Measurements from ENCODE around the gene ZNF174.

ZNF174 gene

DNA sequence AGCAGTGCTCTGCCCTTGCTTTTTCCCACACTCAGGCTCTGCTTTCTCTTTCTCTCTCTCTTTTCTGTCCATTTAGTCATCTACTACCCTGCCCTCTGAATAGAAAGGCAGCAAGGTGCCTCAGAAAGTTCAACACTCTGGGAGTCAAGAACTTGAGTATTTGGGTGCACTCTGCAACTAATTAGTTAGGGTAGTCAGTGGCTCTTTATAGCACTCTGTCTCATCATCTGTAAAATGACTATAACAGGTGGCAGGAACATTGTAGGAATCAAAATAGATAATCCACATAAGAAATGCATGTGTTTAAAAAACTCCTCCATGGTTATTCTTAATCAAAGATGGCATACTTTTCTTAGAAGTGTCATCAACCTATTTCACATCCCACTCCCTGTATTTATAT lies 38.1 kb upstream of the ZNF174 start:
- peaks cover 0 to 9% of the 10 kb centered on the region in 2 experiments for H3K27me3 ChIP-seq (ENCODE audit: control insufficient read depth in 1 of 2, insufficient read depth in 1 of 2, low read length in 2 of 2)
- no peak overlapping the region for H3K4me2 ChIP-seq (ENCODE audit: low read length, poor library complexity, severe bottlenecking)
- no peak overlapping the region for H2BK5ac ChIP-seq (ENCODE audit: low read depth, low read length, poor library complexity, severe bottlenecking)
- H3K36me3 ChIP-seq (ENCODE audit: control insufficient read depth in 1 of 2, insufficient read depth in 2 of 2, low read depth in 1 of 2, low read length in 2 of 2): no peaks in the 10 kb centered on the region
- no peak for DNase-seq
- peaks cover 20% of the 10 kb centered on the region for H3K9me3 ChIP-seq (ENCODE audit: control insufficient read depth, low read length)
- no peak overlapping the region for H3K23ac ChIP-seq (ENCODE audit: low read length in 2 of 2)
- H2AFZ ChIP-seq (ENCODE audit: low read depth, low read length): no peak overlapping the region
- H3K4me3 ChIP-seq (ENCODE audit: insufficient read depth in 1 of 2, low read depth in 1 of 2, low read length in 2 of 2): no peak overlapping the region
- no peaks in the 10 kb centered on the region for H3K79me1 ChIP-seq (replicated peaks; ENCODE audit: low read length, poor library complexity, severe bottlenecking)
- H3K9ac ChIP-seq (ENCODE audit: low read length): no peak overlapping the region
- no peak overlapping the region for H3K4ac ChIP-seq (ENCODE audit: low read depth in 1 of 2, low read length in 2 of 2)
- no peak overlapping the region for H3K14ac ChIP-seq (ENCODE audit: low read length in 2 of 2)
- no peak overlapping the region for H2BK15ac ChIP-seq (ENCODE audit: low read depth, poor library complexity, severe bottlenecking)
- no peak overlapping the region for H4K91ac ChIP-seq (ENCODE audit: low read length)
- H3K27ac ChIP-seq (ENCODE audit: low read length, poor library complexity, severe bottlenecking): no peak overlapping the region
- no peak overlapping the region for H4K8ac ChIP-seq (ENCODE audit: low read length)
- H3K18ac ChIP-seq (ENCODE audit: low read depth in 1 of 2, low read length in 2 of 2): no peak overlapping the region
- H2AK5ac ChIP-seq (ENCODE audit: low read length, severe bottlenecking): no peak overlapping the region
- no peak overlapping the region for H2BK120ac ChIP-seq (ENCODE audit: low read depth, low read length)
- H2BK12ac ChIP-seq (ENCODE audit: low read length in 2 of 2): no peak overlapping the region
- H3K4me1 ChIP-seq (ENCODE audit: control insufficient read depth, insufficient read depth, low read depth, low read length): no peaks in the 10 kb centered on the region

GRCh38 chr16:3363793-3364192 lies 37.2 kb upstream of the ZNF174 start:
- H3K9me3 ChIP-seq (ENCODE audit: control insufficient read depth, low read length): peaks cover 20% of the 10 kb centered on the region
- H2BK5ac ChIP-seq (ENCODE audit: low read depth, low read length, poor library complexity, severe bottlenecking): no peak overlapping the region
- no peak overlapping the region for H3K4me2 ChIP-seq (ENCODE audit: low read length, poor library complexity, severe bottlenecking)
- no peak overlapping the region for H4K8ac ChIP-seq (ENCODE audit: low read length)
- H2AFZ ChIP-seq (ENCODE audit: low read depth, low read length): no peak overlapping the region
- peak overlapping the region in 1 of 2 experiments; percentile 84 for H3K4me3 ChIP-seq (ENCODE audit: insufficient read depth in 1 of 2, low read depth in 1 of 2, low read length in 2 of 2)
- H3K4me1 ChIP-seq (ENCODE audit: control insufficient read depth, insufficient read depth, low read depth, low read length): no peaks in the 10 kb centered on the region
- H3K23ac ChIP-seq (ENCODE audit: low read length in 2 of 2): no peak overlapping the region
- no peak overlapping the region for H3K18ac ChIP-seq (ENCODE audit: low read depth in 1 of 2, low read length in 2 of 2)
- 93% methylated on average over 7 of the region's 7 CpGs for WGBS
- no peak overlapping the region for H3K27ac ChIP-seq (ENCODE audit: low read length, poor library complexity, severe bottlenecking)
- no peaks in the 10 kb centered on the region for H3K79me1 ChIP-seq (replicated peaks; ENCODE audit: low read length, poor library complexity, severe bottlenecking)
- H2BK120ac ChIP-seq (ENCODE audit: low read depth, low read length): no peak overlapping the region
- H3K36me3 ChIP-seq (ENCODE audit: control insufficient read depth in 1 of 2, insufficient read depth in 2 of 2, low read depth in 1 of 2, low read length in 2 of 2): no peaks in the 10 kb centered on the region
- no peak for DNase-seq
- H3K9ac ChIP-seq (ENCODE audit: low read length): no peak overlapping the region
- no peak overlapping the region for H2BK12ac ChIP-seq (ENCODE audit: low read length in 2 of 2)
- H3K27me3 ChIP-seq (ENCODE audit: control insufficient read depth in 1 of 2, insufficient read depth in 1 of 2, low read length in 2 of 2): peaks cover 0 to 9% of the 10 kb centered on the region in 2 experiments
- H3K4ac ChIP-seq (ENCODE audit: low read depth in 1 of 2, low read length in 2 of 2): no peak overlapping the region
- no peak overlapping the region for H4K91ac ChIP-seq (ENCODE audit: low read length)
- no peak overlapping the region for H3K14ac ChIP-seq (ENCODE audit: low read length in 2 of 2)
- H2AK5ac ChIP-seq (ENCODE audit: low read length, severe bottlenecking): no peak overlapping the region
- no peak overlapping the region for H2BK15ac ChIP-seq (ENCODE audit: low read depth, poor library complexity, severe bottlenecking)

- Histone ChIP-seq H3K27ac (ENCODE audit: low read length, poor library complexity, severe bottlenecking) (no peak overlapping the region), H3K4ac (ENCODE audit: low read depth in 1 of 2, low read length in 2 of 2) (no peak overlapping the region), H2BK15ac (ENCODE audit: low read depth, poor library complexity, severe bottlenecking) (no peak overlapping the region), H3K18ac (ENCODE audit: low read depth in 1 of 2, low read length in 2 of 2) (no peak overlapping the region), H3K27me3 (ENCODE audit: control insufficient read depth in 1 of 2, insufficient read depth in 1 of 2, low read length in 2 of 2) (peaks cover 0 to 9% of the 10 kb centered on the region in 2 experiments), H2BK5ac (ENCODE audit: low read depth, low read length, poor library complexity, severe bottlenecking) (no peak overlapping the region), H2AK5ac (ENCODE audit: low read length, severe bottlenecking) (no peak overlapping the region), H4K91ac (ENCODE audit: low read length) (no peak overlapping the region), H3K4me2 (ENCODE audit: low read length, poor library complexity, severe bottlenecking) (no peak overlapping the region), H3K9ac (ENCODE audit: low read length) (peak overlapping the region; percentile 93), H3K14ac (ENCODE audit: low read length in 2 of 2) (no peak overlapping the region), H3K36me3 (ENCODE audit: control insufficient read depth in 1 of 2, insufficient read depth in 2 of 2, low read depth in 1 of 2, low read length in 2 of 2) (no peaks in the 10 kb centered on the region), H3K23ac (ENCODE audit: low read length in 2 of 2) (no peak overlapping the region), H3K4me1 (ENCODE audit: control insufficient read depth, insufficient read depth, low read depth, low read length) (no peaks in the 10 kb centered on the region), H3K79me1 (replicated peaks; ENCODE audit: low read length, poor library complexity, severe bottlenecking) (no peaks in the 10 kb centered on the region), H4K8ac (ENCODE audit: low read length) (no peak overlapping the region), H2AFZ (ENCODE audit: low read depth, low read length) (no peak overlapping the region), H2BK12ac (ENCODE audit: low read length in 2 of 2) (no peak overlapping the region), H3K4me3 (ENCODE audit: insufficient read depth in 1 of 2, low read depth in 1 of 2, low read length in 2 of 2) (peak overlapping the region in 1 of 2 experiments; percentile 84), H2BK120ac (ENCODE audit: low read depth, low read length) (no peak overlapping the region), H3K9me3 (ENCODE audit: control insufficient read depth, low read length) (peaks cover 20% of the 10 kb centered on the region)
- WGBS: 91% methylated on average over 42 of the region's 42 CpGs
- DNase-seq: no peak
These were observed 36.1 kb upstream of the ZNF174 start for GRCh38 chr16:3364774-3365427.

- H2AK5ac ChIP-seq (ENCODE audit: low read length, severe bottlenecking): no peak overlapping the region
- H3K4me3 ChIP-seq (ENCODE audit: insufficient read depth in 1 of 2, low read depth in 1 of 2, low read length in 2 of 2): no peak overlapping the region
- no peak overlapping the region for H2AFZ ChIP-seq (ENCODE audit: low read depth, low read length)
- H2BK15ac ChIP-seq (ENCODE audit: low read depth, poor library complexity, severe bottlenecking): no peak overlapping the region
- H3K23ac ChIP-seq (ENCODE audit: low read length in 2 of 2): no peak overlapping the region
- no peak overlapping the region for H3K14ac ChIP-seq (ENCODE audit: low read length in 2 of 2)
- H2BK120ac ChIP-seq (ENCODE audit: low read depth, low read length): no peak overlapping the region
- no peak overlapping the region for H2BK12ac ChIP-seq (ENCODE audit: low read length in 2 of 2)
- 91% methylated on average over 11 of the region's 11 CpGs for WGBS
- H3K36me3 ChIP-seq (ENCODE audit: control insufficient read depth in 1 of 2, insufficient read depth in 2 of 2, low read depth in 1 of 2, low read length in 2 of 2): no peaks in the 10 kb centered on the region
- no peak overlapping the region for H4K91ac ChIP-seq (ENCODE audit: low read length)
- no peaks in the 10 kb centered on the region for H3K27me3 ChIP-seq (ENCODE audit: control insufficient read depth in 1 of 2, insufficient read depth in 1 of 2, low read length in 2 of 2)
- no peak overlapping the region for H3K4ac ChIP-seq (ENCODE audit: low read depth in 1 of 2, low read length in 2 of 2)
- peaks cover 18% of the 10 kb centered on the region for H3K9me3 ChIP-seq (ENCODE audit: control insufficient read depth, low read length)
- no peak overlapping the region for H3K18ac ChIP-seq (ENCODE audit: low read depth in 1 of 2, low read length in 2 of 2)
- H3K4me2 ChIP-seq (ENCODE audit: low read length, poor library complexity, severe bottlenecking): no peak overlapping the region
- no peak for DNase-seq
- no peak overlapping the region for H4K8ac ChIP-seq (ENCODE audit: low read length)
- no peaks in the 10 kb centered on the region for H3K79me1 ChIP-seq (replicated peaks; ENCODE audit: low read length, poor library complexity, severe bottlenecking)
- H2BK5ac ChIP-seq (ENCODE audit: low read depth, low read length, poor library complexity, severe bottlenecking): no peak overlapping the region
- no peak overlapping the region for H3K27ac ChIP-seq (ENCODE audit: low read length, poor library complexity, severe bottlenecking)
- H3K9ac ChIP-seq (ENCODE audit: low read length): no peak overlapping the region
- H3K4me1 ChIP-seq (ENCODE audit: control insufficient read depth, insufficient read depth, low read depth, low read length): no peaks in the 10 kb centered on the region
These were observed 31.9 kb upstream of the ZNF174 start for GRCh38 chr16:3369073-3369472.

Data from mesenchymal stem cell (in vitro differentiated cells and primary cell).